Pancreas (tissue), 10 donors: ENCODE results near the gene MAPKBP1. TPM values are rescaled to one million over a fixed set of nuclear protein-coding genes. Genes with fewer than 3 reads are reported as not detected.
A peak's percentile ranks its signal among the peaks of the same experiment; 100 is the strongest.

Experiments used
- ATAC-seq, 4 donors: fragments of 200-7000 bp; cut with Tn5 transposase; one replicate each; pipeline versions ENCODE4 v1.8.0 to v1.9.1; 2020; ENCODE audit warnings: mild to moderate bottlenecking in 4 of 4, moderate library complexity in 4 of 4
- DNase-seq, 6 donors: peaks; one replicate each; pipeline ENCODE4 v3.0.0-alpha.2; 2020
- FAIRE-seq: peaks from 2 replicates; lab custom pipeline; 2012; peaks lifted over from hg19 to GRCh38; lab: Jason Lieb, UNC
- H3K27ac ChIP-seq, 4 donors: fragments of 200-600 bp; sonication (generic); 1 replicate in 3 of 4; 2 replicates in 1 of 4; pipeline versions ENCODE4 v1.5.0 to v1.8.0; 2020
- H3K27me3 ChIP-seq, 4 donors: fragments of 200-600 bp; one replicate each; pipeline ENCODE4 v1.8.0; 2021
- H3K36me3 ChIP-seq, 3 donors: fragments of 200-600 bp; sonication (generic) in 1 of 3; one replicate each; pipeline versions ENCODE4 v1.5.0 to v1.8.0; 2020 to 2021
- H3K4me1 ChIP-seq, 3 donors: fragments of 200-600 bp; one replicate each; pipeline ENCODE4 v1.8.0; 2021
- H3K4me3 ChIP-seq, 4 donors: fragments of 200-600 bp; sonication (generic) in 2 of 4; one replicate each; pipeline versions ENCODE4 v1.5.0 to v1.8.0; 2020 to 2021
- H3K9me3 ChIP-seq, 4 donors: fragments of 200-600 bp; one replicate each; pipeline ENCODE4 v1.8.0; 2021
- CTCF ChIP-seq, 4 donors: fragments of 200-600 bp; sonication (generic) in 3 of 4; IDR thresholded peaks; one replicate each; pipeline versions ENCODE4 v1.5.0 to v1.8.0; 2021; ENCODE audit warnings: antibody characterized with exemption in 4 of 4
- WGBS, 2 donors: extraction: QIAGEN DNeasy Blood & Tissue Kit; methylation state at CpG; one replicate each; pipeline ENCODE4 v1.1.7; 2013; 5-methylcytosine and 5-hydroxymethylcytosine counted together
- intact Hi-C, 3 donors: fragments of 100-400 bp; cut with DNase I; formaldehyde crosslinking; loops; one replicate each; pipeline versions ENCODE4 v1.11.1 to v1.14.2; 2022
- polyA plus RNA-seq, 2 donors: library from polyadenylated mRNA; stranded (reverse); fragments of 200-250 nt; gene quantifications; one replicate each; pipeline ENCODE4 v1.2.3, GENCODE V29; 2013
- total RNA-seq, 6 donors: library from RNA; stranded (reverse); fragmentation: NEBNext Ultra II Directional in 4 of 6; extraction: Animal tissue kit (Norgen Biotek cat#: 25700) in 4 of 6; gene quantifications; one replicate each; pipeline versions ENCODE4 v1.2.1 to v1.2.4, GENCODE V29; 2021 to 2023
- donor health status: healthy with polysubstance abuse.
- donor health status: DM: no; HTN: no; CAD: no; lungs with moderate emphysema.
- donor health status: DM: no; HTN: no; CAD: no.
- donor health status: control.
- donor health status: control.
- donor health status: Bipolar disorder and iron deficiency.
- donor health status: DM: yes; HTN: yes; CAD: no.
- donor health status: DM: no; HTN: no; CAD: no.
- donor health status: DM: no; HTN: no; CAD: no.
- donor health status: DM: yes; HTN: yes; CAD: no.

The MAPKBP1 gene
- total and polyA plus RNA-seq, 8 donors: 5.3 to 19.2 (median 8.9) TPM

DNA sequence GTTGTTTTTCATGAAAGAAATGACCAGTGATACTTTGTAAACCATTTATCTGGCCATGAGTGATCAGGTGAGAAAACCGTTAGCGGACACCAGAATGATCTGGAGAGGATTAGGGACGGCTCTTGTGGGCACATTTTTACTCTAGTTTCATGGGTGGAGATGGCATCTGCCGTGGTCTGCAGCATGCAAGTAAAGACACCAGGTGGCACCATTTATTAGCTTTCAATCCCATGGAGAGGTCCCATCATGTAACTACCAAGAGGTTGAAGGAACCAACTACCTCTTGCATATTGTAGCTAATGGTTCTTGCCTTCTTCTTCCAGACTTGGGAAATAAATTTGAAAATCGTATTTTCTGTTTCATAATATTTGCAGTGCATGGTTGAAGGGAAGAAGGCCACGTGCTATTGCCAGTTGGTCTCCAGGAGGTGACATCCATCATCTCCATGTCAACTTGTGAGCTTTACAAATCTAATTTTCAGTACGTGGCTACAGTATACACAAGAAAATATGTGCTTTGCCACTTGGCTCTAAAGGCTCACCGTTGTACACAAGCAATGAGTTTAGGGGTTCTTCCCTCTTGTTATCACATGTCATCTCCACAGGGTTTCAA lies 1.5 kb upstream of the MAPKBP1 start:
- Histone ChIP-seq H3K27ac (peak overlapping the region in 2 of 4 donors; percentile 76 to 77), H3K4me3 (no peak overlapping the region), H3K4me1 (peaks cover 0 to 10% (median 6%) of the 10 kb centered on the region in 3 donors), H3K27me3 (no peaks in the 10 kb centered on the region), H3K9me3 (no peaks in the 10 kb centered on the region), H3K36me3 (no peaks in the 10 kb centered on the region)
- no peak for FAIRE-seq
- ATAC-seq: peak; percentile 25 to 57 (median 38)
- peak; percentile 18 to 50 (median 45) for TF ChIP-seq CTCF (IDR thresholded peaks at IDR 0.05)
- intact Hi-C loops: loop anchor here in 1 of 3 donors (5.0 to 10.0 kb wide), 2 partner anchors 39 to 132 kb away; no protein-coding TSS in a partner anchor
- DNase-seq: peak in 2 of 6 donors; percentile 35 to 56
- 36 to 40% methylated on average over 8 of the region's 8 CpGs for WGBS, 2 donors

- H3K9me3 ChIP-seq: no peaks in the 10 kb centered on the region
- no peaks in the 10 kb centered on the region for H3K27me3 ChIP-seq
- H3K4me3 ChIP-seq: peak overlapping the region in 1 of 4 donors; percentile 77
- DNase-seq (no peak), FAIRE-seq (no peak), ATAC-seq (no peak)
- TF ChIP-seq CTCF (IDR thresholded peaks at IDR 0.05): no peak
- peak overlapping the region in 3 of 4 donors; percentile 54 to 77 (median 76) for H3K27ac ChIP-seq
- no peaks in the 10 kb centered on the region for H3K36me3 ChIP-seq
- WGBS, 2 donors: 18 to 24% methylated on average over 5 of the region's 5 CpGs
- H3K4me1 ChIP-seq: peaks cover 0 to 10% (median 6%) of the 10 kb centered on the region in 3 donors
- intact Hi-C loops: loop anchor here in 1 of 3 donors (5.0 to 10.0 kb wide), 2 partner anchors 39 to 131 kb away; no protein-coding TSS in a partner anchor
These were observed 954 bp upstream of the MAPKBP1 start for GRCh38 chr15:41773332-41773728.

DNA sequence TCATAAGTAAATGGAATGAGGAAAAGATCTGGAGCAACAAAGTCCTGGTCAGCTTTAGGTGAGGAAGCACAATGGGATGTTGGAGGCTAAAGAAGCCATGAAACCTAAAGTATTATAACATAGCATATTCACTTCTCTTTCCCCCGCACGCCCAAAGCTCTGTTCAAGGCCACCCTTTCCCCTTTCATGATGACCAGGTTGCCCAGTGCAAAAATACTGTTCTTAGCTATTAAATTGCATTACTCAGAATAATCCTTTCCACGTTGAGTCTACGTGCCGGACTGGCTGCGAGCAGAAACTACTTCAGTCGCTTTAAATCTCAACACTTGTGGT lies 589 bp upstream of the MAPKBP1 start:
- no peak for TF ChIP-seq CTCF (IDR thresholded peaks at IDR 0.05)
- H3K36me3 ChIP-seq: no peaks in the 10 kb centered on the region
- no peaks in the 10 kb centered on the region for H3K27me3 ChIP-seq
- ATAC-seq: peak in 1 of 4 donors; percentile 0
- H3K27ac ChIP-seq: peak overlapping the region; percentile 53 to 77 (median 65)
- H3K9me3 ChIP-seq: no peaks in the 10 kb centered on the region
- intact Hi-C loops: loop anchor here in 1 of 3 donors (5.0 to 10.0 kb wide), 2 partner anchors 39 to 131 kb away; no protein-coding TSS in a partner anchor
- peak overlapping the region; percentile 24 to 77 (median 55) for H3K4me3 ChIP-seq
- no peak for FAIRE-seq
- peaks cover 0 to 10% (median 6%) of the 10 kb centered on the region in 3 donors for H3K4me1 ChIP-seq
- no peak for DNase-seq
- 4% methylated on average over 7 of the region's 7 CpGs for WGBS, 2 donors

DNA sequence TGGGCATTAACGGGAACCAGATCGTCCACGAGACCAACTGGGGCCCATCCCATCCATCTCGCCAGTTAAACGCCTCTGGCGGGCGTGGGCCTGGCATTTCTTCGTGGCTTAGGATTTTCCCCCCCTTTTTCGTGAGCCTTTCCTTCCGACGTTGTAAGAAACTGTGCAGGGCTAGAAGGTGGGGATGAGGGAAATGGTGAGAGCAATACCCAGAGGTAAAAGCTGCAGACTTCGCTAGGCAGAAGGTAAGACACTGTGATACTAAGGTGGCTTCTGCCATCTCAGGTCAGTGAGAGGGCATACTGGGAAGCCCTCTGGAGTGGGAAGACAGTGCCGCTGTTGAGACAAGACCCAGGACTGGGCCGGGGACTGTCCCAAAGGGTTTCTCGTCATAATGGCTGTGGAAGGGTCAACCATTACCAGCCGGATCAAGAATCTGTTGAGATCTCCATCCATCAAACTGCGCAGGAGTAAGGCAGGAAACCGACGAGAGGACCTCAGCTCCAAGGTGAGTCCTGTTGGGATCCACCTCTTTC lies 666 bp downstream of the MAPKBP1 start:
- intact Hi-C loops: loop anchor here in 1 of 3 donors (5.0 to 10.0 kb wide), 2 partner anchors 37 to 130 kb away; no protein-coding TSS in a partner anchor
- Histone ChIP-seq H3K27ac (peak overlapping the region; percentile 53 to 77 (median 65)), H3K4me3 (peak overlapping the region; percentile 41 to 89 (median 73)), H3K36me3 (no peaks in the 10 kb centered on the region), H3K9me3 (no peaks in the 10 kb centered on the region), H3K4me1 (peaks cover 0 to 10% (median 6%) of the 10 kb centered on the region in 3 donors), H3K27me3 (no peaks in the 10 kb centered on the region)
- 5 to 7% methylated on average over 19 of the region's 19 CpGs for WGBS, 2 donors
- FAIRE-seq: no peak
- peak in 1 of 6 donors; percentile 22 for DNase-seq
- ATAC-seq: peak; percentile 2 to 24 (median 8)
- no peak for TF ChIP-seq CTCF (IDR thresholded peaks at IDR 0.05)
